ENCODE data around the gene RFTN1.

DNA sequence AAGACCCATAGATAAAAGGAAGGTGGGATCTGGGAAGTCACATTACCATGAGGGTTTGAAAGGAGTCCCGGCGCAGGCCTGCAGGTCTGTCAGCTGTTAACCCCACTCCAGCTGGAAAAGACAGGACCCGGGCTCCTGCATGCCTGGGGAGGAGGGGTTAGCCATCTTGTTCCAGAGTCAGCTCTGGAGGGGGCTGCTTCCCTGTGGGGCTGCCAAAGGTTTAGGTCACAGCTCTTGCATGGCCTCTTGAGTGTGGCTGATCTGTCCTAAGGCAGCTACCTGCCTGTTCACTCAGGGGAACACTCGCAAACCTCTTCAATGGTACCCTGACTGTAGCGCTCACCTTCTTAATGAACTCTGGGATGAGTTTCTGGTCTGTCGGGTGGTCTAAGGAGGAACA lies 104.5 kb downstream of the RFTN1 start:
- TF ChIP-seq SP1 (IDR thresholded peaks at IDR 0.05) (no peak), ZNF384 (IDR thresholded peaks at IDR 0.05) (no peak), FOXM1 (IDR thresholded peaks at IDR 0.05; ENCODE audit: borderline replicate concordance) (no peak), FOXA1 (IDR thresholded peaks at IDR 0.05) (no peak), CTBP1 (IDR thresholded peaks at IDR 0.05; ENCODE audit: borderline replicate concordance) (no peak), TARDBP (IDR thresholded peaks at IDR 0.05) (no peak), SUZ12 (IDR thresholded peaks at IDR 0.05) (no peak)

All from HEK293T (cell line).